IMR-90 (cell line): ENCODE results near the gene CHAT. TPM values are rescaled to one million over a fixed set of nuclear protein-coding genes. Genes with fewer than 3 reads are reported as not detected.

ENCODE experiments used
- ATAC-seq: fragments of 200-7000 bp; cut with Tn5 transposase; 2 replicates; pipeline ENCODE4 v1.9.1; 2020; ENCODE audit warnings: low read depth, mild to moderate bottlenecking, moderate library complexity
- BruUV-seq: library from RNA; stranded (reverse); fragments of 400-500 nt; replicated peaks from 2 replicates; lab custom pipeline; 2021; lab: Mats Ljungman, UMichigan
- CTCF ChIA-PET: fragments of 300-600 bp; formaldehyde crosslinking; extraction: SDS; loops from one replicate; lab custom pipeline; 2021; ENCODE audit warnings: antibody characterized with exemption; lab: Yijun Ruan, JAX
- POLR2A ChIA-PET: fragments of 300-600 bp; sonication (Branson Sonifier 250); formaldehyde crosslinking; loops from one replicate; lab custom pipeline; 2022; ENCODE audit warnings: antibody characterized with exemption; ENCODE audit not compliant: unreplicated experiment; lab: Charles Lee
- DNase-seq: peaks from one replicate; pipeline ENCODE4 v3.0.0; 2013
- H2AFZ ChIP-seq: replicated peaks from 2 replicates; pipeline ENCODE3; 2013; ENCODE audit warnings: low read length, mild to moderate bottlenecking; ENCODE audit not compliant: poor library complexity
- H2AK5ac ChIP-seq: 2 replicates; pipeline ENCODE4 v1.6.1; 2013; ENCODE audit warnings: low read depth, low read length, inconsistent platforms
- H2AK9ac ChIP-seq: replicated peaks from 2 replicates; pipeline ENCODE3; 2013; ENCODE audit warnings: mild to moderate bottlenecking, low read depth, low read length, moderate library complexity; ENCODE audit not compliant: poor library complexity
- H2BK120ac ChIP-seq: 2 replicates; pipeline ENCODE4 v1.6.1; 2013; ENCODE audit warnings: low read depth, low read length, inconsistent platforms
- H2BK15ac ChIP-seq: 3 replicates; pipeline ENCODE4 v1.6.1; 2013; ENCODE audit warnings: low read depth, low read length, inconsistent platforms
- H2BK20ac ChIP-seq: 2 replicates; pipeline ENCODE4 v1.6.1; 2013; ENCODE audit warnings: low read depth, mild to moderate bottlenecking, inconsistent platforms, low read length, moderate library complexity
- H2BK5ac ChIP-seq: 2 replicates; pipeline ENCODE4 v1.6.1; 2013; ENCODE audit warnings: mild to moderate bottlenecking, low read depth, low read length, inconsistent platforms; ENCODE audit not compliant: poor library complexity, severe bottlenecking
- H3K14ac ChIP-seq: replicated peaks from 2 replicates; pipeline ENCODE4 v1.6.1; 2013; ENCODE audit warnings: low read depth, low read length, inconsistent platforms
- H3K18ac ChIP-seq: 2 replicates; pipeline ENCODE4 v1.6.1; 2013; ENCODE audit warnings: low read depth, low read length, control low read depth
- H3K23ac ChIP-seq: 2 replicates; pipeline ENCODE4 v1.6.1; 2013; ENCODE audit warnings: low read depth, low read length, inconsistent platforms
- H3K27ac ChIP-seq: 2 replicates; pipeline ENCODE4 v1.5.1; 2013; ENCODE audit warnings: mild to moderate bottlenecking, control low read depth, low read length; ENCODE audit not compliant: insufficient read depth
- H3K27me3 ChIP-seq: 2 replicates; pipeline ENCODE4 v1.6.1; 2013; ENCODE audit warnings: low read length; ENCODE audit not compliant: control insufficient read depth, insufficient read depth
- H3K36me3 ChIP-seq: 2 replicates; pipeline ENCODE4 v1.6.1; 2013; ENCODE audit warnings: low read length, mixed read lengths; ENCODE audit not compliant: control insufficient read depth, insufficient read depth
- H3K4ac ChIP-seq: 2 replicates; pipeline ENCODE4 v1.6.1; 2013; ENCODE audit warnings: low read depth, low read length, inconsistent platforms
- H3K4me1 ChIP-seq: 2 replicates; pipeline ENCODE4 v1.6.1; 2013; ENCODE audit warnings: low read length, mixed read lengths; ENCODE audit not compliant: control insufficient read depth, insufficient read depth
- H3K4me2 ChIP-seq: 2 replicates; pipeline ENCODE4 v1.6.1; 2013; ENCODE audit warnings: low read depth, mild to moderate bottlenecking, control low read depth, low read length, moderate library complexity
- H3K4me3 ChIP-seq: 2 replicates; pipeline ENCODE4 v1.5.1; 2013; ENCODE audit warnings: low read depth, mild to moderate bottlenecking, control low read depth, low read length, moderate library complexity; ENCODE audit not compliant: insufficient read depth
- H3K56ac ChIP-seq: 2 replicates; pipeline ENCODE4 v1.6.1; 2013; ENCODE audit warnings: low read length, inconsistent platforms; ENCODE audit not compliant: insufficient read depth; ENCODE audit errors: extremely low read depth
- H3K79me1 ChIP-seq, 2 experiments: 2 replicates each; pipeline ENCODE4 v1.6.1; 2013; ENCODE audit warnings: low read length in 2 of 2, inconsistent platforms in 1 of 2, low read depth in 1 of 2
- H3K9ac ChIP-seq: 2 replicates; pipeline ENCODE4 v1.6.1; 2013; ENCODE audit warnings: low read depth, low read length, control low read depth
- H3K9me1 ChIP-seq: 2 replicates; pipeline ENCODE4 v1.6.1; 2013; ENCODE audit warnings: low read length, inconsistent platforms; ENCODE audit not compliant: insufficient read depth
- H3K9me3 ChIP-seq: 2 replicates; pipeline ENCODE4 v1.6.1; 2013; ENCODE audit warnings: low read length; ENCODE audit not compliant: control insufficient read depth, insufficient read depth
- H4K20me1 ChIP-seq: 2 replicates; pipeline ENCODE4 v1.6.1; 2013; ENCODE audit warnings: low read length, inconsistent platforms; ENCODE audit not compliant: insufficient read depth
- H4K5ac ChIP-seq: 2 replicates; pipeline ENCODE4 v1.6.1; 2013; ENCODE audit warnings: mild to moderate bottlenecking, low read depth, low read length, control low read depth
- H4K8ac ChIP-seq, 2 experiments: 2 replicates each; pipeline ENCODE4 v1.6.1; 2013; ENCODE audit warnings: low read depth in 2 of 2, low read length in 2 of 2, control low read depth in 1 of 2, inconsistent platforms in 1 of 2
- H4K91ac ChIP-seq: 2 replicates; pipeline ENCODE4 v1.6.1; 2013; ENCODE audit warnings: low read depth, low read length, inconsistent platforms; ENCODE audit not compliant: insufficient read depth
- BHLHE40 ChIP-seq: fragments of 150-350 bp; IDR thresholded peaks from 2 replicates; pipeline ENCODE4 v1.6.1; 2016; ENCODE audit warnings: mild to moderate bottlenecking, low read depth, low read length
- FOS ChIP-seq: fragments of 150-350 bp; IDR thresholded peaks from 2 replicates; pipeline ENCODE4 v1.6.1; 2016; ENCODE audit warnings: low read depth, low read length
- MAFK ChIP-seq: IDR thresholded peaks from 2 replicates; pipeline ENCODE4 v1.6.1; 2012; ENCODE audit warnings: low read depth, low read length, improper control_type of control experiment
- MXI1 ChIP-seq: IDR thresholded peaks from 2 replicates; pipeline ENCODE4 v1.6.1; 2012; ENCODE audit warnings: low read depth, mild to moderate bottlenecking, low read length, moderate library complexity, borderline replicate concordance
- SMC3 ChIP-seq: fragments of 150-350 bp; IDR thresholded peaks from 2 replicates; pipeline ENCODE4 v1.6.1; 2016; ENCODE audit warnings: low read depth, mild to moderate bottlenecking, antibody characterized with exemption, low read length, moderate library complexity
- WGBS, 2 experiments: methylation state at CpG; one replicate each; pipeline versions ENCODE4 v1.1.5 to v1.1.7; 2013; ENCODE audit warnings: missing lambda C conversion rate in 2 of 2; ENCODE audit not compliant: insufficient read length in 1 of 2; ENCODE audit errors: extremely low coverage in 2 of 2; 5-methylcytosine and 5-hydroxymethylcytosine counted together
- dilution Hi-C: fragments of 300-500 bp; cut with HindIII; formaldehyde crosslinking; loops from one replicate; pipeline ENCODE4 v1.14.3; 2018; ENCODE audit warnings: low sequenced_read_pairs; ENCODE audit not compliant: unreplicated experiment
- in situ Hi-C: fragments of 300-500 bp; cut with MboI; formaldehyde crosslinking; loops from 3 replicates; pipeline ENCODE4 v1.14.3; 2019; ENCODE audit warnings: low sequenced_read_pairs, inconsistent platforms, mixed read lengths
- intact Hi-C: fragments of 100-400 bp; cut with micrococcal nuclease; formaldehyde crosslinking; loops from 2 replicates; pipeline ENCODE4 v1.10.0; 2022
- polyA plus RNA-seq, 3 experiments: library from polyadenylated mRNA; depleted of rRNA; stranded (reverse); fragments of >200 nt; gene quantifications; 2 replicates each; pipeline ENCODE4 v1.2.3, GENCODE V29; 2012; ENCODE audit warnings: low replicate concordance in 1 of 3
- total RNA-seq: library from RNA; depleted of rRNA; stranded (reverse); fragments of >200 nt; gene quantifications from 2 replicates; pipeline ENCODE4 v1.2.3, GENCODE V29; 2012
- TF ChIP-seq, protein P1 (sequence below): conservative IDR thresholded peaks from 2 replicates; pipeline ENCODE4 v1.5.1; 2012; ENCODE audit warnings: mild to moderate bottlenecking, low read depth, low read length, improper control_type of control experiment

The CHAT gene
- total and polyA plus RNA-seq, 2 of the 4 experiments (the other 2 are of a cell fraction): not detected

DNA sequence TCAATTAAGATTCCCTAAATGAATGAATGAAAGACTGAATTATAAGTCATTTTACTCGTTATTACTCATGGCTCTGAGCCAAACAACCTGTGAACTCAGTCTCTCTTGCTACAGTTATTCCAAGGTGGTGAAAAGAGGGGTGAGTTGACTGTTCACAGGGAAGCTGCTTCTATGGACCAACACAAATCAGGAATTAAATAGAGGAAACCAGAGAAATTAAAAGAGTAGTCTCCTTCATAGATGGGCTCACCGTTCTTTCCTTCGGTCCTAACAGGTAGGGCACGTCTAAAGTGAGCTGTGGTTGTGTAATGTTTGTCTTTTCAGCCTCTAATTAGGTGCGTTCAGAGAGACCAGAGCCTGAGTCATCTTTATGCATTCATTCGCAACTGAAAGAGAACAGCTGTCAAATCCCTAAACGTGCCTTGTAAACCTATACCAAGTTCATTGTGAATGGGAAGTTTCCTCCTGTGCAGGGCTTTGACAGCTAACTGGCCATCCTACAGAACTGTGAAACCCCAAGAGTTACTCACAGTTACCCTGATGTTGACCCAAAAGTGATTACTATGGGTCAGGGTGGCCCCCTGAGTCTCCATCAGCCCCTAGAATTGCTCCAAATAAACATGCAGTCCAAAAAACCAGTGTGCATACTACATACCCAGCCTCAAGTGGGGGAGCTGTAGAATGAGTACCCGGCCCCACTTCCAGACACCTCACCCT lies 47.5 kb downstream of the CHAT start:
- H4K5ac ChIP-seq: no peak overlapping the region
- no peak overlapping the region for H2BK15ac ChIP-seq
- no peak overlapping the region for H2AFZ ChIP-seq
- no peak overlapping the region for H2BK20ac ChIP-seq
- H4K8ac ChIP-seq: no peak overlapping the region
- no peak overlapping the region for H2BK5ac ChIP-seq
- no peak overlapping the region for H3K56ac ChIP-seq
- no peak overlapping the region for H3K27ac ChIP-seq
- WGBS, 2 experiments: no CpG with 5 or more reads among the region's 8 CpGs
- ATAC-seq (no peak), DNase-seq (no peak)
- no peaks in the 10 kb centered on the region for H3K4me1 ChIP-seq
- H3K4ac ChIP-seq: no peak overlapping the region
- no peak overlapping the region for H3K18ac ChIP-seq
- dilution Hi-C loops (no loop called here), in situ Hi-C loops (no loop called here), intact Hi-C loops (no loop called here)
- H4K20me1 ChIP-seq: no peaks in the 10 kb centered on the region
- no peak overlapping the region for H2AK9ac ChIP-seq
- ChIA-PET CTCF (no interaction called here), POLR2A (no interaction called here)
- H2BK120ac ChIP-seq: no peak overlapping the region
- TF ChIP-seq MXI1 (no peak), BHLHE40 (no peak), FOS (no peak), SMC3 (no peak), MAFK (no peak)
- TF ChIP-seq, protein P1, sequence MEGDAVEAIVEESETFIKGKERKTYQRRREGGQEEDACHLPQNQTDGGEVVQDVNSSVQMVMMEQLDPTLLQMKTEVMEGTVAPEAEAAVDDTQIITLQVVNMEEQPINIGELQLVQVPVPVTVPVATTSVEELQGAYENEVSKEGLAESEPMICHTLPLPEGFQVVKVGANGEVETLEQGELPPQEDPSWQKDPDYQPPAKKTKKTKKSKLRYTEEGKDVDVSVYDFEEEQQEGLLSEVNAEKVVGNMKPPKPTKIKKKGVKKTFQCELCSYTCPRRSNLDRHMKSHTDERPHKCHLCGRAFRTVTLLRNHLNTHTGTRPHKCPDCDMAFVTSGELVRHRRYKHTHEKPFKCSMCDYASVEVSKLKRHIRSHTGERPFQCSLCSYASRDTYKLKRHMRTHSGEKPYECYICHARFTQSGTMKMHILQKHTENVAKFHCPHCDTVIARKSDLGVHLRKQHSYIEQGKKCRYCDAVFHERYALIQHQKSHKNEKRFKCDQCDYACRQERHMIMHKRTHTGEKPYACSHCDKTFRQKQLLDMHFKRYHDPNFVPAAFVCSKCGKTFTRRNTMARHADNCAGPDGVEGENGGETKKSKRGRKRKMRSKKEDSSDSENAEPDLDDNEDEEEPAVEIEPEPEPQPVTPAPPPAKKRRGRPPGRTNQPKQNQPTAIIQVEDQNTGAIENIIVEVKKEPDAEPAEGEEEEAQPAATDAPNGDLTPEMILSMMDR: no peak
- no peaks in the 10 kb centered on the region for H3K79me1 ChIP-seq
- no peak overlapping the region for H3K14ac ChIP-seq
- no peak overlapping the region for H2AK5ac ChIP-seq
- H3K27me3 ChIP-seq: peaks cover 2% of the 10 kb centered on the region; the same call in 1 of the 2 replicates
- no peaks in the 10 kb centered on the region for H3K9me3 ChIP-seq
- no TSS peak for BruUV-seq
- no peak overlapping the region for H3K4me3 ChIP-seq
- H3K9ac ChIP-seq: no peak overlapping the region
- H3K23ac ChIP-seq: no peak overlapping the region
- H3K4me2 ChIP-seq: no peak overlapping the region
- H3K9me1 ChIP-seq: no peaks in the 10 kb centered on the region
- no peaks in the 10 kb centered on the region for H3K36me3 ChIP-seq
- no peak overlapping the region for H4K91ac ChIP-seq
